Omental fat pad (tissue), 4 donors: Measurements from ENCODE around the gene GALNT13. TPM values are rescaled to one million over a fixed set of nuclear protein-coding genes. Genes with fewer than 3 reads are reported as not detected.

Experiments
- ATAC-seq: fragments of 150-250 bp; one replicate; pipeline ENCODE4 v1.9.1; 2016; ENCODE audit warnings: mild to moderate bottlenecking, moderate library complexity; ENCODE audit not compliant: low FRiP score
- DNase-seq: peaks from one replicate; pipeline ENCODE4 v3.0.0-alpha.2; 2019; ENCODE audit warnings: low spot score
- total RNA-seq, 4 donors: library from RNA; depleted of rRNA; stranded (reverse); fragments of >200 nt; gene quantifications; one replicate each; pipeline ENCODE4 v1.1.0, GENCODE V29; 2016
- TF ChIP-seq, protein P1 (sequence below), 3 donors: fragments of 450-650 bp; IDR thresholded peaks; one replicate each; pipeline ENCODE4 v1.5.1; 2016 to 2017; ENCODE audit warnings: antibody characterized with exemption in 3 of 3, mild to moderate bottlenecking in 3 of 3, moderate library complexity in 2 of 3

GALNT13 gene
- total RNA-seq, 4 donors from 2014 or later = 0.38 to 1.8 (median 0.54) TPM

DNA sequence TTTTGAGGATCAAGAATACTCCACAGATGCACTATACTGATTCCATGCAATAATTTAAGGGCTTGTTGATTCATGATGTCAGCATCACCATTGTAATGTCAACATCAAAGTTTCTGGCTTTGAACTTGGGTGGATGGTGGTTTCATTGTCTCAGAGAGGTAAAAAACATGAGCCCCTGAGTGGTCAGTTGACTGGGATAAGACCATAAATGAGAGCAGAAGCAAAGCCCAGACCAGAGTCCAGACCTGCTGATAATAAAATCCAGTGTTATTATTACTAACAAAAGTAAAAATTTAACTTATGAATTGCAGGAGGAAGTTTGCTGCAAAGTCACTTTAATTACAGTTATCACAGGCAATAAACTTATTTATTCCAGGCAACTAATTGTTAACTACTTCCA is 358.2 kb downstream of the GALNT13 start:
- no peak for ATAC-seq
- TF ChIP-seq, protein P1, sequence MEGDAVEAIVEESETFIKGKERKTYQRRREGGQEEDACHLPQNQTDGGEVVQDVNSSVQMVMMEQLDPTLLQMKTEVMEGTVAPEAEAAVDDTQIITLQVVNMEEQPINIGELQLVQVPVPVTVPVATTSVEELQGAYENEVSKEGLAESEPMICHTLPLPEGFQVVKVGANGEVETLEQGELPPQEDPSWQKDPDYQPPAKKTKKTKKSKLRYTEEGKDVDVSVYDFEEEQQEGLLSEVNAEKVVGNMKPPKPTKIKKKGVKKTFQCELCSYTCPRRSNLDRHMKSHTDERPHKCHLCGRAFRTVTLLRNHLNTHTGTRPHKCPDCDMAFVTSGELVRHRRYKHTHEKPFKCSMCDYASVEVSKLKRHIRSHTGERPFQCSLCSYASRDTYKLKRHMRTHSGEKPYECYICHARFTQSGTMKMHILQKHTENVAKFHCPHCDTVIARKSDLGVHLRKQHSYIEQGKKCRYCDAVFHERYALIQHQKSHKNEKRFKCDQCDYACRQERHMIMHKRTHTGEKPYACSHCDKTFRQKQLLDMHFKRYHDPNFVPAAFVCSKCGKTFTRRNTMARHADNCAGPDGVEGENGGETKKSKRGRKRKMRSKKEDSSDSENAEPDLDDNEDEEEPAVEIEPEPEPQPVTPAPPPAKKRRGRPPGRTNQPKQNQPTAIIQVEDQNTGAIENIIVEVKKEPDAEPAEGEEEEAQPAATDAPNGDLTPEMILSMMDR (IDR thresholded peaks at IDR 0.05) = no peak

DNA sequence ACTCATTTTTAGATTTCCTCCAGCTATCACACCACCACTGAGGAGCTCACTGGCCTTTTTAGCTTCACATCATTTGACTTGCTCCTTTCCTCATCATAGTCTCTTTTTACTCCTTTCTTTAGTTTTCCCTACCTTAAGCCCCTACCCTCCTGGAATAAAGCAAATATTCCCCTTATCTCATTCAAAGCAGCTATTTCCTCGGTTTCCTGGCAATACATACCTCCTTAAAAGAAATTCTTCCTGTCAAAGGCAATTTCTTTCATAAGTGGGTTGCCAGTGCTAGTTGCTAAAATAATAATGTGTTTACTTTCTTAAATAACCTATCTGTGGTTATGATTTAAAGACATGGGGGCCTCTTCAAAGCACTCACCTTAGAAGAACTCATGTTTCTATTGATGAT is 359.3 kb downstream of the GALNT13 start:
- TF ChIP-seq, protein P1 (IDR thresholded peaks at IDR 0.05) = no peak
- ATAC-seq (no peak), DNase-seq (no peak)

More for the DNA sequence above, 358.2 kb downstream of the GALNT13 start:
- no peak for DNase-seq

DNA sequence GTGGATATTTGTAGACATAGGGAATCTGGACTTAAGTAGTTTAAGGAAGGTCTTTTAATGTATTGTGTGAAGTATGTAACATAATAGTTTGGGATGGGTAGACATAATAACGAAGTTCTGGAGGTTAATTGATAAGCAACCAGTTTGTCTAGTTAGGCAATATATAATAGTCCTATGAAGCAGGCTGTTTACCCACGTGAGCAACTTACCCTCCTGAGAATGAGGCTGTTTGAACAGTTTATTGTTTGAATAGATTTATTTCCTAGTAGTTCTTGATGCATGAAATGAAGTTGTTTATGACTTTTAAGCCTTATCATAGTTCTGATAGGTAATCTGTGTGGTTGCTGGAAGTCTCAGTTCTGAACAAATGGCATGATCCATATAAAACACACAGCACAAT is 361.5 kb downstream of the GALNT13 start:
- DNase-seq (no peak), ATAC-seq (no peak)
- TF ChIP-seq, protein P1 (IDR thresholded peaks at IDR 0.05) = no peak

DNA sequence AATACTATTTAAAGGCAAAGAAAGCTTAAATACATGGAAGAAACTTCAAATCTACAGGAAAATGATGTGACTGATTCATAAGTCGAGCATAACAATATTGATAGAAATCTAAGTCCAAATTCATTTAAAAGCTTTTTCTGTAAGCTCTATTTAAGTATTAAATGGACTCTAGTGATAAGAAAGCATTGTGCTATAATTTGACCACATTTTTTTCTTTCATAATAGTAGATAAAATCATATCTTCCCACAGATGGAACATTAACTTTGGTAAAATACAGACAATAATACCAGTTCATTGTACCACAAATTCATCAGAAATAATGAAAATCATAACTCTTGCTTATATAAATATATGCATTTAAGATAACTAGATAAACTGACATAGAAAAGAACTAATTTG is 366.5 kb downstream of the GALNT13 start:
- DNase-seq (no peak), ATAC-seq (no peak)
- TF ChIP-seq, protein P1 (IDR thresholded peaks at IDR 0.05) = no peak

DNA sequence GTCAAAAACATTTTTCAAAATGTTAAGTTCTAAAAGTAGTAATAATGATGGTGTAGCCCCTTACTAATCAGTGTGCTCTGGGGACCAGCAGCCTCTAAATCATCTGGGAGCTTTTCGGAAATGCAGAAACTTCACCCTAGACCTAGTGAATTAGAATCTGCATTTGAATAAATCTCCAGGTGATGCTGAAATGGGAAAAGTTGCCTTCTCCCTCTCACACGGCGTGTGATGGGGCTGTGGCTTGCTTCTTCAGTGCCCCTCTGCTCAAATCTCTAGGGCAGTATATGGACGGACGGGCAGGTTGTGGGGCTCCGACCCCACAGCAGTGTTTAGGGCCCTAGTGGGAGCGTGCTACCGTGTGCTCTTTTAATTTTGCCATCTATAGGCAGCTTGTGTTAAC is 368.6 kb downstream of the GALNT13 start:
- DNase-seq = no peak
- TF ChIP-seq, protein P1 (IDR thresholded peaks at IDR 0.05) = no peak
- ATAC-seq = no peak

DNA sequence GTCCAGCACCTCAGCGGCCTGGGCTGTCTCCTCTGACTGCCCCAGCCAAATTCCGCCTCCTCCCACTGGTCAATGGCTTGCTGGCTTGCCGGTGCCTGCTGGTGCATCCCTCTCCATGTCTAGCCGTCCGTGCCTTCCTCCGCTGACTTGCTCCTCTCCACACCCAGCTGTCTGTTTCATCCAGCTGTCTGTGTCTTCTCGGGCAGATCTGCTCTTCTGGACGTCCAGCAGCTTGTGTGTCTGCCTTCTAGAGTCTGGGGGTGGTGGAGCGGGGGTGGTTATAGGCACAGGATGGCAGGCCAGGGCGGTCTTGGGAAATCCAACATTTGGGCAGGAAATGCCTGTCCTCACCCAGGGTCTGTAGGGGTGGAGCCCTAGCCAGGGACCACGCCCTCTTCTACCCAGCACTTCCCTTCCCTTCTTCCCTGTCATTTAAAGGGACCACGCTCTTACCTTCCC is 369.2 kb downstream of the GALNT13 start:
- TF ChIP-seq, protein P1 (IDR thresholded peaks at IDR 0.05) = no peak
- DNase-seq (no peak), ATAC-seq (no peak)

DNA sequence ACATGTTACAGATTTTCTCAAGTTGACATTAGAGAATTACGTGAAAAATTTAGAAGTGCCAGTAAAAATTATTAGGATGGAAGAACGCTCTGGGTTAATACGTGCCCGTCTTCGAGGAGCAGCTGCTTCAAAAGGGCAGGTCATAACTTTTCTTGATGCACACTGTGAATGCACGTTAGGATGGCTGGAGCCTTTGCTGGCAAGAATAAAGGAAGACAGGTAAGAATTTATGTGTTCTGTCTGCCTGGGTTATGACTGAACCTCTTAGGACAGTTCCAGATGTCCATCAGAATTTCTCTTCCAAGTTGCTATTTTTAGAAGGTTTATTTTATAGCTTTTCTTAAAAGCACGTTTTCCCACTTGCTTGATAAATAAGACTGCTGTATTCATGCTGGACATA is 371.0 kb downstream of the GALNT13 start:
- no peak for ATAC-seq
- TF ChIP-seq, protein P1 (IDR thresholded peaks at IDR 0.05) = no peak
- DNase-seq = no peak
